Effector CD4-positive, alpha-beta T cell (primary cell): ENCODE data around the gene CDK7.
"Not testable (repeated sequence)": the region's sequence is repeated elsewhere in the genome, so short reads cannot be mapped to it uniquely, and the experiment has no call there.

Source experiments
- DNase-seq: peaks from one replicate; pipeline ENCODE4 v3.0.0-alpha.2; 2020

The CDK7 gene

DNA sequence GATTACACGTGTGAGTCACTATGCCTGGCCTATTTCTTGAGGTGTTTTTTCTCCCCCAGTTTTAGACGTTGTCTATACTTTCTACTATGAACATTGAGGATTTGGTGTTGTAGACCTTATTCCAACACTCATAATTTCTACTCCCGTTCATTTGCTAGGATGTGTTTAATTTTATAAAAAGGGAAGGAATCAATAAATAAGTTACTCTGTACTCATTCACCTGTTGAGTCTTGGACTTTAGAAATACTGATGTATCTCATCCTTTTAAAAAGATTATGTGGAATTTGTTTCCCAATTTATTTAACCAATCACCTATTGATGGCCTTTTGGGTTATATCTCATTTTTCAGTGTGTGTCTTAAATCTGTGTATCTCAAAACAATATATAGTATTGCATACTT, 3.2 kb downstream of the CDK7 start:
- DNase-seq = no peak

- DNase-seq = no peak
Observed at GRCh38 chr5:69238760-69239251, 4.1 kb downstream of the CDK7 start.

DNA sequence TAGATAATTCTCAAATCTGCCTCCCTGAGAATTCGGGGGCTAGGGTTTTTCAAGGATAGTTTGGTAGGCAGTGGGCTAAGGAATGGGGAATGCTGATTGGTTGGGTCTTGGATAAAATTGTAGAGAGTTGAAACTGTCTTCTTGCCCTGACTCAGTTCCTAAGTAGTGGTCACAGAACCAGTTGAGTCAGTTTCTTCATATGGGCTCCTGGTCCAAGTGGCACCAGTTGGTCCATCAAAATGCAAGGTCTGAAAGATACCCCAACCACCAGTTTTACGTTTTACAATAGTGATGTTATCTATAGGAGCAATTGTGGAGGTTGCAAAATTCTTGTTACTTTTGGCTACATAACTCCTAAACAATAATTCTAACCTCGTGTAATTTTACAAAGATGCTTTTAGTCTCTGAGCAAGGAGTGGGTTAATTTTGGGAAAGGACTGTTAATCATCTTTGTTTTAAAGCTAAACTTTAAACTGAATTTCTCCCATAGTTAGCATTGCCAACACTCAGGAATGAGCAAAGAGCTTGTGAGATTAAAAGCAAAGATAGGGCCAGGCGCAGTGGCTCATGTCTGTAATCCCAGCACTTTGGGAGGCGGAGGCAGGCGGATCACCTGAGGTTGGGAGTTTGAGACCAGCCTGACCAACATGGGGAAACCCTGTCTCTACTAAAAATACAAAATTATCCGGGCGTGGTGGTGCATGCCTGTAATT, 7.7 kb downstream of the CDK7 start:
- DNase-seq = no peak

- no peak for DNase-seq
Observed at GRCh38 chr5:69245031-69245430, 10.3 kb downstream of the CDK7 start.

DNA sequence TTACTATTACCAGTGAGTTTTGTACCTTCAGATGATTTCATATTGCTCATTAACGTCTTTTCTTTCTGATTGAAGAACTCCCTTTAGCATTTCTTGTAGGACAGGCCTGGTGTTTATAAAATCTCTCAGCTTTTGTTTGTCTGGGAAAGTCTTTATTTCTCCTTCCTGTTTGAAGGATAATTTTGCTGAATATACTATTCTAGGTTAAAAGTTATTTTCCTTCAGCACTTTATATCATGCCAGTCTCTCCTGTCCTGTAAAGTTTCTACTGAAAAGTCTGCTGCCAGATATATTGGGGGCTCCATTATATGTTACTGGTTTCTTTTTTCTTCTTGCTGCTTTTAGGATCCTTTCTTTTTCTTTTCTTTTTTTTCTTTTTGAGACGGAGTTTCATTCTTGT, 13.3 kb downstream of the CDK7 start:
- DNase-seq = no peak

GRCh38 chr5:69250593-69250992, 15.9 kb downstream of the CDK7 start:
- DNase-seq = no peak

- no peak for DNase-seq
Observed at GRCh38 chr5:69252437-69252836, 17.8 kb downstream of the CDK7 start.

GRCh38 chr5:69255940-69256339, 21.3 kb downstream of the CDK7 start:
- DNase-seq = not testable (repeated sequence)

GRCh38 chr5:69257577-69257976, 22.9 kb downstream of the CDK7 start:
- DNase-seq = no peak

GRCh38 chr5:69261034-69261433, 26.3 kb downstream of the CDK7 start:
- DNase-seq = no peak

- DNase-seq = no peak
Observed at GRCh38 chr5:69265931-69266330, 31.2 kb downstream of the CDK7 start.

GRCh38 chr5:69268899-69269298, 34.2 kb downstream of the CDK7 start:
- no peak for DNase-seq

- DNase-seq = no peak
Observed at GRCh38 chr5:69270840-69271239, 36.2 kb downstream of the CDK7 start.

DNA sequence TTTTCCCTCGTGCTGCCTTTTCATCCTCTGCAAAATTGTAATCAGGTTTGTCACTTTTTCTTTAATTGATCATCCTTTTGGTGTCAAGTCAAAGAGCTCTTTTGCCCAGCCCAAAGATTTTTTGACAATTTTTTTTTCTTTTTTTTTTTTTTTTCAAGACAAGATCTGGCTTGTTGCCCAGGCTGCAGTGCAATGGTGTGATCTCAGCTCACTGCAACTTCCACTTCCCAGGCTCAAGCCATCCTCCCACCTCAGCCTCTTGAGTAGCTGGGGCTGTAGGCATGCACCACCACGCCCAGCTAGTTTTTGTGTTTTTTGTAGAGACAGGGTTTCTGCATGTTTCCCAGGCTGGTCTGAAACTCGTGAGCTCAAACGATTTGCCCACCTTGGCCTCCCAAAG, 36.7 kb downstream of the CDK7 start:
- no peak for DNase-seq

GRCh38 chr5:69275563-69275962, 40.9 kb downstream of the CDK7 start:
- no peak for DNase-seq

- no peak for DNase-seq
Observed at GRCh38 chr5:69276422-69277174, 41.9 kb downstream of the CDK7 start.

- DNase-seq = no peak
Observed at GRCh38 chr5:69279517-69279916, 44.8 kb downstream of the CDK7 start.

DNA sequence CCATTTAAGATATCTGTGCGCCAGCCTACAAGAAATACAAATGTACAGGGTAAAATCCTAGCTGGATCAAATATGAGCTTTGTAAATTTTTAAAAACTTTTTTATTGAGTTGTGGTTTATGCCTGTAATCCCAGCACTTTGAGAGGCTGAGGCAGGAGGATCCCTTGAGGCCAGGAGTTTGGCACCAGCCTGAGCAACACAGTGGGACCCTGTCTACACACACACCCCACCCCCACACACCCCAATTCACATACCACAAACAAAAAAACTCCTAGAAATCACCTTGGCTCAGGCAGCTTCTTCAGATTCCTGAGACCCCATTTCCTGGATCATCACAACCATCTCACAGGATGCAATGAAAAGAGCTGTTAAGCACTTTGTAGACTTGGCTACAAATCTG, 46.4 kb downstream of the CDK7 start:
- DNase-seq = no peak

DNA sequence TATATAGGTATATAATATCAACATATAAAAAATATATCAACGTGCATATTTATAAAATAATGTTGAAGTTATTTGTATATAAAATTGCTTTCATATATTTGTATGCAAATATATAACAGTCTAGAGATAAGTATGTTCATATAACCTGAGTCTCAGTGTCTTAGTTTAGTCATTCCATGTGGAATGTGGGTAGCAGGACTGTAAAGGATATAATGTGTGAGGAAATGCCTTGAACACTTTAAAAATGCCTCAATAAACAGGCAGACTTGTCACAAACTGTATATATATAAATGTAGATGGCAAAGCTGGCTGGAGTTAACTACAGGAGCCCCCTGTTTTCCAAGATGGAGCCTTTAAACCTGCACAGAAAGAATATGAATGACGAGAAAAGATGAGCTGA, 49.5 kb downstream of the CDK7 start:
- DNase-seq = no peak

DNA sequence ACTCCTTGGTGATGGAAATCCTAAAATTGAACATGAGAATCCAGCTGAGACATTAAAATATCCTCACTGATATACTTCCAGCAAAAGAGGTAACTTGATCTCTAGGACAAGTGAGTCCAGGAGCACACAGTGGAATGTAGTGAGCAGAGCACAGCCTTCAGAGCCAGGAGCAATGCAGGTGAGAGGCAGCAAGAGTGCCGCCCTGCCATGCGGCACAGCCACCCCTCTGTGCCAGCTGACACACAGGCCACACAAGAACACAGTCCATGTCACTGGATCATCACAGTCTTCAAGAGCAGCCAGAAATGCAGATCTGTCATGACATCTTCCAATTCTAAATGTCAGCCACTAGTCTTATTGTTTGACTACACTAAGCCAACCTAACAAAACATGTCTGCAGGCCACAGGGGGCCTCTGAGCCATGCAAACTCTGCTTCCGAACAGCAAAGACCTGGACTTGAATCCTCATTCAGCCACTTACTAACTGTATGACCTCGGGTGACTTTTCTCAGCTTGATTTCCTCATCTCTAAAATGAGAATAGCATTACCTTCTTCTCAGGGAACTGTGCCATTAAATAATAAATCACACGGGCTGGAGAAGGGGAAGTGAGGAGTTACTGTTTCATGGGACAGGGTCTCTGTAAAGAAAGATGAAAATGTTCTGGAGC, 50.9 kb downstream of the CDK7 start:
- no peak for DNase-seq

DNA sequence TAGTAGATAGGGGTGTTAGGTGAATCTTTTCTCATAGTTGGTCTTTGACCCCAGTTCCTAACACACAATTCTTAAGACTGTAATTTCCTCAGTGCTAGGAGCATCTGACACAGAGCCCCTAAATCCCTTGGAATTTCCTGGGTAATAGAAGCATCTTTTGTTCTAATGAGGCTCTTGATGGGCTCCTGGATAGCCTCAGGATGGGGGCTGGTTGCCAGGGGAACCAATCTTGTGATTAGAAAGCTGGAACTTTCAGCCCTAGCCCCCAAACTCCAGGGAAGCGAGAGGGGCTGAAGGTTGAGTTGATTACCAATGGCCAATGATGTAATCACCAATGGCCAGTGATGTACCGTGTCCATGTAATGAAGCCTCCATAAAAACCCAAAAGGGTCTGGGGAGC, 53.4 kb downstream of the CDK7 start:
- no peak for DNase-seq

DNA sequence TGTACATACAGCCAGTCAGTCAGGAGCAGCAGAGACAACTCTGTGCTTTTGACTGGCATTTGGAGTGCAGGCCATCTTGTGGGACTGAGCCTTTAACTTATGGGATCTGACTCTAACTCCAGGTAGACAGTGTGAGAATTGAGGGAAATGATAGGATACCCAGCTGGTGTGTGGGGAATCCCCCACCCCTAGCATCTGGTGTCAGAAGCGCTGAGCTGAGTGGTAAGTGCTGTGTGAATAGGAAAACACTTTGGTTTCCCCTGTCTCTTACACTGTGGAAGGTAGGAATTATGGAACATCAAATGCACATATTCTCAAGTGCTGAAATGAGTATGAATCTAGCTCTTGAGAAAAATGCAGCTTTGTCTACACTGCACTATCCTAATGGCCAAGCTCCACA, 54.0 kb downstream of the CDK7 start:
- no peak for DNase-seq

DNA sequence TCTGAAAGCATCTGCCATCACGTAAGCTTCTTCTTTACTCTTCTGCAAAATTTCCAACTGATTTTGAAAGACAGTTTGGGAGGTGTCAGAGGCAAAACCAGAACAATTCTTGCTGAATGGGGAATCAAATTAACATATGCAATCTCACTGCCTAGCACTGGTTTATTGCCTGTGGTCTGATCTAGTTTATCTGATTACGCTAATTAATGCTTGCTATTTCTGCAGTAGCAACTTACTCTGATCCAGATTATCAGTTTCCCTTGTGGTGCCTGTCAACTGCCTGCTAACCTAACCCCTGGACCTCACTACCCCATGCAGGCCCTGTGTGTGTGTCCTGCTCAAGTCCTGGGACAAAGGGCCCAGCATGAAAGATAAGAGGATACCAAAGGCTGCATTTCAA, 57.6 kb downstream of the CDK7 start:
- no peak for DNase-seq

DNA sequence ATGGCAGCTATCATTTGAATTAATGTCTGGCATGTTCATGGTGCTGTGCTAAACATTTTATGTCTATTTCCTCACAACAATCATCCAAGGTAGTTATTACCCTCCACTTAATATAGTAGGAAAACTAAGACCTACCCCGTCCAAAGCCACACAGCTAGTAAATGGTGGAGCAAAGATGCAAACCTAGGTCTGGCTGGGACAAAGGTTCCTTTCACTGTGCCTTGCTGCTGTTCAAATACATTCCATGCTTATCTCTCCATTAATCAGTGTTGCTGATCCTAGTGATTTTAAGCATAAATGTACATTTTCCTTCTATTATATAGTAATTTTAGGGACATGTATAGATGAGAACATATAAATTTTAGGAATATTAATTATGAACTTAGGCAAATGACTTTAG, 59.2 kb downstream of the CDK7 start:
- DNase-seq = no peak
